ENCODE measurements around the gene BMP3. TPM values are rescaled to one million over a fixed set of nuclear protein-coding genes. Genes with fewer than 3 reads are reported as not detected.

The BMP3 gene
- total and polyA plus RNA-seq, 10 of the 15 experiments (the other 5 are each of a cell fraction or from before 2014, with no cell fraction given) = 0.37 to 1.4 (median 0.88) TPM

GRCh38 chr4:81040012-81040659 lies 9.6 kb downstream of the BMP3 start (continued):
- TF ChIP-seq, protein P1, sequence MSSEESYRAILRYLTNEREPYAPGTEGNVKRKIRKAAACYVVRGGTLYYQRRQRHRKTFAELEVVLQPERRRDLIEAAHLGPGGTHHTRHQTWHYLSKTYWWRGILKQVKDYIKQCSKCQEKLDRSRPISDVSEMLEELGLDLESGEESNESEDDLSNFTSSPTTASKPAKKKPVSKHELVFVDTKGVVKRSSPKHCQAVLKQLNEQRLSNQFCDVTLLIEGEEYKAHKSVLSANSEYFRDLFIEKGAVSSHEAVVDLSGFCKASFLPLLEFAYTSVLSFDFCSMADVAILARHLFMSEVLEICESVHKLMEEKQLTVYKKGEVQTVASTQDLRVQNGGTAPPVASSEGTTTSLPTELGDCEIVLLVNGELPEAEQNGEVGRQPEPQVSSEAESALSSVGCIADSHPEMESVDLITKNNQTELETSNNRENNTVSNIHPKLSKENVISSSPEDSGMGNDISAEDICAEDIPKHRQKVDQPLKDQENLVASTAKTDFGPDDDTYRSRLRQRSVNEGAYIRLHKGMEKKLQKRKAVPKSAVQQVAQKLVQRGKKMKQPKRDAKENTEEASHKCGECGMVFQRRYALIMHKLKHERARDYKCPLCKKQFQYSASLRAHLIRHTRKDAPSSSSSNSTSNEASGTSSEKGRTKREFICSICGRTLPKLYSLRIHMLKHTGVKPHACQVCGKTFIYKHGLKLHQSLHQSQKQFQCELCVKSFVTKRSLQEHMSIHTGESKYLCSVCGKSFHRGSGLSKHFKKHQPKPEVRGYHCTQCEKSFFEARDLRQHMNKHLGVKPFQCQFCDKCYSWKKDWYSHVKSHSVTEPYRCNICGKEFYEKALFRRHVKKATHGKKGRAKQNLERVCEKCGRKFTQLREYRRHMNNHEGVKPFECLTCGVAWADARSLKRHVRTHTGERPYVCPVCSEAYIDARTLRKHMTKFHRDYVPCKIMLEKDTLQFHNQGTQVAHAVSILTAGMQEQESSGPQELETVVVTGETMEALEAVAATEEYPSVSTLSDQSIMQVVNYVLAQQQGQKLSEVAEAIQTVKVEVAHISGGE (CRISPR knock-in tag; IDR thresholded peaks at IDR 0.05) = no peak
- TF ChIP-seq TBL1XR1 (IDR thresholded peaks at IDR 0.05; ENCODE audit: low read depth, low read length) = no peak
- TF ChIP-seq RAD21 (IDR thresholded peaks at IDR 0.05; ENCODE audit: insufficient read depth, low read depth, low read length) = peak; percentile 92

DNA sequence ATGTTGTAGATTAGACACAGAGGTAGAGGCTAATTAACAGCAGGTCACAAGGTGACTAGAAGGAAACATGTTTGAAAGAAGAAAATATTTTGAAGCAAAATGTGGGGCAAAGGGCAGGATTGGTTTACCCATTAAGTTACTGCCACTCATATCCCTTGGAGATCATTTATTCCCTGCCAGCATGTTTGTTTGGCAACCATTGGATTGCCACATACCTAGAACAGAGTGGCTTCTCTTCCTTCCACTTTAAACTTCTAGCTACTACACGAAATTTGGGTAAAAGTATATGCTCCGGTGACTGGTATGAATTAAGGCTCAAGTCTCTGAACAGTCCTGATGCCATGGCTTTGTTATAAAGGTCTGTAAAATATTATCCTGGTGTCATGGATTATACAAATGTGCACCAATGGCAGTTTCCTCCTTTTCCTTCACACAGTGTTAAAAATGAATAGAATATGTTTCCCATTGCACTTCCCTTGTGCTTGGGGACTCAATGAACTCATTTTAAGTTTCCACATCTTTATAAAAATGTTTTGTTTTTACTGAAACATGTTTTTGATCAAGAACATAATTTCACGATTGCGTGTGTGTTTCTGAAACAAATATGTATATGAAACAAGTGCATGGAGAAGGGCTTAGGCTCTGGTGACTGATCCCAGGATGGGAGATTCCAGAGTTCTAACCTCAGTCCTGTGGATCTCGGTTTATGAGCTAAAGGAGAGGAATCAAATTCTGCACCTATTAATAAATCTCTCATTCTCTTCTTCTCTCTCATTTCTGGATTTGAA lies 12.3 kb downstream of the BMP3 start:
- Histone ChIP-seq H4K20me1 (ENCODE audit: control insufficient read depth, insufficient read depth) (no peaks in the 10 kb centered on the region), H3K36me3 (ENCODE audit: control insufficient read depth in 2 of 2, insufficient read depth in 2 of 2, low read length in 1 of 2) (no peaks in the 10 kb centered on the region), H3K9me3 (replicated peaks; ENCODE audit: control insufficient read depth, insufficient read depth, low read length) (no peaks in the 10 kb centered on the region; the same call in 1 of the 3 replicates), H3K27me3 (replicated peaks in 1 of 2; ENCODE audit: control insufficient read depth in 2 of 2, insufficient read depth in 2 of 2, low read length in 1 of 2) (0 out of 4 replicates have a peak, but pooled peaks cover 0 to 3% of the 10 kb centered on the region in 2 experiments), H3K4me1 (ENCODE audit: control insufficient read depth, insufficient read depth, low read length) (0 out of 2 replicates have a peak, but pooled peaks cover 3% of the 10 kb centered on the region), H3K4me2 (ENCODE audit: control insufficient read depth, insufficient read depth) (no peak overlapping the region), H3K4me3 (no peak overlapping the region), H3K27ac (ENCODE audit: control insufficient read depth, insufficient read depth) (no peak overlapping the region), H2AFZ (ENCODE audit: control insufficient read depth, low read depth, low read length) (no peak overlapping the region), H3K79me2 (ENCODE audit: control insufficient read depth, insufficient read depth, low read length) (no peaks in the 10 kb centered on the region), H3K9ac (ENCODE audit: control insufficient read depth, insufficient read depth, low read length) (no peak overlapping the region)
- ChIA-PET SMC1A (ENCODE audit: uncharacterized antibody, unreplicated experiment) (interaction anchor here (0.7 to 14.8 kb wide), 7 partner anchors 8 to 683 kb away, joined by 3 to 144 read pairs (median 3); no protein-coding TSS in a partner anchor), CTCF (interaction anchor here (0.7 to 15.3 kb wide), 10 partner anchors 10 to 681 kb away, joined by 3 to 268 read pairs (median 4); no protein-coding TSS in a partner anchor), POLR2A (no interaction called here), RAD21 (ENCODE audit: unreplicated experiment) (interaction anchor here (0.6 to 7.6 kb wide), 6 partner anchors 8 to 830 kb away, joined by 3 to 78 read pairs (median 4); no protein-coding TSS in a partner anchor)
- no TSS peak for BruUV-seq (replicated peaks)
- WGBS (ENCODE audit: insufficient coverage, insufficient replicate concordance, low lambda C conversion rate, missing lambda C conversion rate) = 58% methylated on average over 5 of the region's 5 CpGs
- ATAC-seq (no peak), DNase-seq (ENCODE audit: low read depth, low spot score) (no peak), FAIRE-seq (no peak)
- intact Hi-C loops (cut with micrococcal nuclease; ENCODE audit: unreplicated experiment) = no loop called here
- in situ Hi-C loops (cut with MboI) = loop anchor here (5.0 to 10.0 kb wide), 2 partner anchors 428 to 675 kb away; no protein-coding TSS in a partner anchor
- TF ChIP-seq ZNF622 (IDR thresholded peaks at IDR 0.05) (no peak), EP300 (IDR thresholded peaks at IDR 0.05; ENCODE audit: borderline replicate concordance in 1 of 2, control insufficient read depth in 1 of 2, low read depth in 2 of 2, low read length in 2 of 2) (no peak), LARP7 (IDR thresholded peaks at IDR 0.05) (no peak), ZBTB40 (IDR thresholded peaks at IDR 0.05; ENCODE audit: borderline replicate concordance) (no peak), NR2F1 (conservative IDR thresholded peaks at IDR 0.05) (no peak), MYC (IDR thresholded peaks at IDR 0.05; ENCODE audit: insufficient read depth, insufficient read length, insufficient replicate concordance, low read length, severe bottlenecking) (no peak), TCF12 (IDR thresholded peaks at IDR 0.05; ENCODE audit: low read depth, low read length) (no peak), NFIC (IDR thresholded peaks at IDR 0.05; ENCODE audit: low read depth, low read length) (no peak)
